HG03280 (cell line): ENCODE data around the gene PBX4.
A peak's percentile ranks its signal among the peaks of the same experiment; 100 is the strongest.
"Not testable (repeated sequence)": the region's sequence is repeated elsewhere in the genome, so short reads cannot be mapped to it uniquely, and the experiment has no call there.

Source experiments
- ATAC-seq: cut with Tn5 transposase; IDR thresholded peaks from one replicate; pipeline ENCODE4 v1.9.1; 2021; ENCODE audit warnings: mild to moderate bottlenecking, moderate library complexity; ENCODE audit not compliant: unreplicated experiment

Gene PBX4

DNA sequence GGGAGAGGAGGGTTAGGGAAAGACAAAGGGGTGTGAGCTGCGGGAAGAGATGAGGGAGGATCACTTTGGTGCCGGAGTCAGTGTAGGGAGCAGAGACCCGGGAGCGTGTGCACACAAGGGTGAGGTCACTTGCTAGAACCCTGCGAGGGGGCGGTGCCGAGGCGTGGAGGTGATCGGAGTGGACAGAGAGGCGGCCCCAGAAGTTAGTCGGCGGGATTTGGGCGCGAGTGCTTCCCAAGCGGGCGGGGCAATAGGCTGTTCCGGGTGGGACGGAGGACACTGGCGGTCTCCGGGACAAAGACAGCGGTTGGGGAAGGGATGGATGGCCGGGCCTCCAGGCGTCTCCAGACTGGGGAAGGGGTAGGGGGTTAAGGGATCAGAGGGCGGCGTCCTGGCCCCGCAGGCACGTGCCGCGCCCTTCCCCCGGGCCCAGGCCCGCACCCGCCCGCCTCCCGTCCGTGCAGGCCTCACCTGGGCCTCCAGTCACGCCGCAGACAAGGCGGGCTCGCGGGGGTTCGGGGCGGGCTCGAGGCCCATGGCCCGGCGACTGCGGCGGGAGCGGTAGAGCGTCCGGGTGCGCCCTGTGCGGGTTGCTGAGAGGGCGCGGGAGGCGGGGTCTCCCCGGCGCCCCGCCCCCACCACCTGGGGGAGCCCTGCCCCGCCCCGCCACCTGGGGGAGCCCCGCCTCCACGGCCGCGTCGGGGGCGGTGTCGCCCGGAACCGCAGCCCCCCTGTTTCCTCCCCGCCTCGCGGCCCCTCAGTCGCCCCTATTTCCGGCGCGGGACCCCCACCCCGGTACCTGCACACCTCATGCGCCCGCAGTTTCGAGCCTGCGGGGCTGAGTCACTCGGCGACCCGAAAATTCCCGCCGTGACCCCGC, 9.4 kb upstream of the PBX4 start, which contains the start of gene LPAR2:
LPAR2 (minus strand) TSS at position 600 of the 880 bp plus-strand sequence. CDS start 945 bp downstream, outside the sequence.
- peak; percentile 68 for ATAC-seq

- no peak for ATAC-seq
Observed at GRCh38 chr19:19626516-19627472, 8.3 kb upstream of the PBX4 start.

DNA sequence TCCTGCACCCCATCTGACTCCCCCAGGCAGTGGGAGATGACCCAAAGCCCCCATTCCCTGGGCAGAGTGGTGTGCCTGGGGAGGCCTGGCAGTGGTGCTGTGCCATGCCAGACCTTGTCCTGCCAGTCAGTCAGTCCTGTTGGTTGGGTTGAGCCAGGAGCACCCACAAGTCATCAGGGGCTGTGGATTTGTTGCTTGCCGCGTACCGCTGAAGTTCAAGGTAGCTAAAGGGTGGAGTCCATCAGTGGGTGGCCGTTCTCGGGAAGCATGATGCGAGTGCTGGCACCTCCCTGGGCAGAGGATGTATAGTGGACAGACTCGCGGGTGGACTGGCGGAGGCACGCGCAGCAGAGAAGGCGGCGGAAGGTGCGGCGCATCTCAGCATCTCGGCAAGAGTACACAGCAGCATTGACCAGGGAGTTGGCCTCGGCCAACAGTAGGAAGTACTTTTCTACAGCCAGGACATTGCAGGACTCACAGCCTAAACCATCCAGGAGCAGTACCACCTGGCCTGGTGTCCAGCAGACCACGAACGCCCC, 5.6 kb upstream of the PBX4 start:
- ATAC-seq = no peak

DNA sequence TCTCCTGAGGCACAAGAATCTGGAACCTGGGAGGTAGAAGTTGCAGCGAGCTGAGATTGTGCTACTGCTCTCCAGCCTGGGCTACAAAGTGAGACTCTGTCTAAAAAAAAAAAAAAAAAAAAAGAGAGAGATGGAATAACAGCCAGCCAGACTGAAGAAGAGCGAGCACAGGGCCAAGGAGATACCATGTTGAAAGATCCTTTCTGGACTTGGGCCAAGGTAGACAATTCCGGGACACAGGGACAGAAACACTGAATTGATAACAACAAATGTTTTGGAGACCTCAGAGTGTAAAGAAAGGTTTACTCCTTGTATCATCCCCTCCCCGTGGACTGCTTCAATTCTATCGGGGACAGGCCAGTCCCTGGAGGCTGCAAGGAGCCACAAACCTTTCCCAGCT, 4.9 kb upstream of the PBX4 start:
- ATAC-seq = no peak

- ATAC-seq = no peak
Observed at GRCh38 chr19:19619849-19620210, 1.3 kb upstream of the PBX4 start.

DNA sequence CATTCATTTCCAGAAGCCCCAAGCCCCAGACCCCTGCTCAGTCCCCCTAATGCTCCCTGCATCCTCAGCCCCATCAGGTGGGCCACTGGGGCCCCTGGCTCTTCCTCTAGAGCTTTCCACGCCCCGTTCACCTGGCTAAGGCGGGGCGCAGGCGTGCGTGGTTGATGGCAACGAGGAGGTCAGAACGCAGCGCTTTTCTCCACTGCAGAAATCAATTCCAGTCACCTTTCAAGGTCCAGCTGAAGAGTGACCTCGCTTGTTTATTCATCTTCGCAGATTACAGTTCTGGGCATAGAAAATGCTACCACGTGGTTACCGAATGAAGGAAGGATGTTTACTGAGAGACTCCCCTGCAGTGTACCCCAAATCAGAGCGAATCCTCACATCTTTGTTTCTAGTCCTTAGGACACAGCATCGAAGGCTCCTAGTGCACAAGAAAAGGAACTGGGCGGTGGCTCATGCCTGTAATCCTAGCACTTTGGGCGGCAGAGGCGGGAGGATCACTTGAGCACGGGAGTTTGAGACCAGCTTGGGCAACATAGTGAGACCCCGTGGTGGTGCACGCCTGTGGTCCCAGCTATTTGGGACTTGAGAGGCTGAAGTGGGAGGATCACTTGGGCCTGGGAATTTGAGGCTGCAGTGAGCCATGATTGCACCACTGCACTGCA, 828 bp upstream of the PBX4 start:
- ATAC-seq = no peak

- ATAC-seq = no peak
Observed at GRCh38 chr19:19615086-19615485, 3.4 kb downstream of the PBX4 start.

DNA sequence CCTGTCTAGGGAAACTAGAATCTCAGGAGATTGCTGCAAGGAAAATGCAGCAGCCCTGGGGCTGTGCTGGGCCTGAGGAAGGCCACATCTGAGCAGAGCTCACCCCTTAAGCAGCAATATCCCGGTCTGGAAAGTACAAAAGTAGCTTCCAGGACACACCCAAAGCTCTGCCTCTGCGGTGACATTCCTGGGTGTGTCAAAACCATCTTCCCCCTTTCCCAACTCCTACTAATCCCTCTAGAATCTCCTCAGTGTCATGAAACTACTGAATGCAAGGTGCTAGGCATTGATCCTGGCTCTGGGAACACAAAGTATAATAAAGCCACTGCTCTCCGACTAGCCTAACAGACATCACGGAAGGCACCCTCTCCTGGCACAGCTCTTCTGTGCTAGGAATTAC, 5.0 kb downstream of the PBX4 start:
- no peak for ATAC-seq

- ATAC-seq = no peak
Observed at GRCh38 chr19:19610376-19611202, 7.9 kb downstream of the PBX4 start.

DNA sequence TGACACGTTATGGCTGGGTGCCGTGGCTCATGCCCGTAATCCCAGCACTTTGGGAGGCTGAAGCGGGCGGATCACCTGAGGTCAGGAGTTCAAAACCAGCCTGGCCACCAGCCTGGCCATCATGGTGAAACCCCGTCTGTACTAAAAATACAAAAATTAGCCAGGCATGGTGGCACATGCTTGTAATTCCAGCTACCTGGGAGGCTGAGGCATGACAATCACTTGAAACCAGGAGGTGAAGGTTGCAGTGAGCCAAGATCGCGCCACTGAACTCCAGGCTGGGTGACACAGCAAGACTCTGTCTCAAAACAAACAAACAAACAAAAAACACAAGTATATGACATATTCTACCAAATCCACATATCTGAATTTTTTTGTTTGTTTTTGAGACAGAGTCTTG, 11.8 kb downstream of the PBX4 start:
- ATAC-seq = not testable (repeated sequence)

- no peak for ATAC-seq
Observed at GRCh38 chr19:19606021-19606420, 12.5 kb downstream of the PBX4 start.

DNA sequence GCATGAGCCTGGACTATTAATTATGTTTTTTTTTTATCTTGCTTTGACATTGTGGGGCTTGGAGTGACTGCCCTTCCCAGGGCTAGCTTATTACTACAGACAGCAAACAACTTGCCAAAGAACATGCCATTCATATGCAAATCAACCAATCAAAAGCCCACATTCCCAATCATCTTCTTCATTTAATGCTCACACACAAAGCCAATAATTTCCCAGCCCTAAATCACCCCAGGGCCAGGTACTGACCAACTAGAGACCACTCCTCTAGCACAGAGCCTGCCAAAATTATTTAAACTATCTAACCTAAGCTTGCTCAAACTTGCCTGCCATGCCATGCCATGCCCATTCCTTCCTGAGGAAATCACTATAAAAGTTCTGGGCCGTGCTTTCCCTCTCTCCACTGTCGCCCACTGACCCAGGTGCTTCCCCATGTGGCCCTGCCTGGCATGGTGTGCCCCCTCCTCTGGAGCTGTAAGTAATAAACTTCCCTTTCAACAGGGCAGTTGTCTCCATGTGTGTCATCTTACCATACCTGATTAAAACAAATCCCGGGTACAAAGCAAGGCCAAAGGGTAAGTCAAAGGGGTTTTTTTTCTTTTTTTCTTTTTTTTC, 15.7 kb downstream of the PBX4 start:
- no peak for ATAC-seq

DNA sequence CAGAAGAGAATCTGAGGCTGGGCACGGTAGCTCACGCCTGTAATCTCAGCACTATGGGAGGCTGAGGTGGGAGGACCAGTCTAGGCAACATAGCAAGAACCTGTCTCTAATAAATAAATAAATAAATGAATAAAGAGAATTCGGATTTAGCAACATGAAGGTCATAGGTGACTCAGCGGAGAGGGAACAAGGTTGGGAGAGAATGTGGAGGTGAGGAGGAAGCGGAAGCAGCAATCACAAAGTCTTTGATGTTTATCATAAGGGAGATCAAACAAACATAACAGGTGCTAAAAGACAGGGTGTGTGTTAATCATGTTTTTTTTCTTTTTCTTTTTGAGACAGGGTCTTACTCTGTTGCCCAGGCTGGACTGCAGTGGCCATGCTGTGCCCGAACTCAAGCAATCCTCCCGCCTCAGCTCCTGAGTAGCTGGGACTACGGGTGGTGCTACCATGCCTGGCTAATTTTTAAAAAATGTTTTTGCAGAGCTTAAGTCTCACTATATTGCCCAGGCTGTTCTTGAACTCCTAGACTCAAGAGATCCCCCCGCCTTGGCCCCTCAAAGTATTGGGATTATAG, 16.3 kb downstream of the PBX4 start:
- no peak for ATAC-seq

- no peak for ATAC-seq
Observed at GRCh38 chr19:19600793-19601330, 17.6 kb downstream of the PBX4 start.

- ATAC-seq = not testable (repeated sequence)
Observed at GRCh38 chr19:19598728-19599451, 19.6 kb downstream of the PBX4 start.

GRCh38 chr19:19597809-19598306, 20.6 kb downstream of the PBX4 start:
- ATAC-seq = peak; percentile 53

DNA sequence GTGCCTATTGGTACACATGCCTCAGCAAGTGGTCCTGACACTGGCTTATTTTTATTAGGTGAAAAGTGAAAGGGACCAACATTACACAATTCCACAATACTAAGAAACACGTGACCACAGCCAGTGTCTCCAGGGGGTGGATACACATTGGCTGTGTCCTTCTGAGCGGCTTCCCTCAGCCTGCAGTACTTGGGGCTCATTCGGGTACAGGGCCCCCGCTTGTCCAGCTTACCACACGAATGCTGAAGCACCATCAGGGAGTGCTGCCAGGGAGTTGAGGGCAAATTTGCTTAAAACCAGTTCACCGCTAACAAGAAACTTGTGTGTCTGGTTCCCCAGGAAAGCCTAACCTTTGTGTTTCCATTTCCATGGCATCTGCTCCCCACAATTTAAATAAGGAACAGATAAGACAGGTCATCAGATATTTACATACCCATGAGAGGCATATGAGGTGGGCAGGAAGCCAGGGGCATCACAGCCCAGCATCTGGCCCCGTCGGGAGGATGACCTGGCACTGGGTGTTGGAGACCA, 23.3 kb downstream of the PBX4 start:
- ATAC-seq = no peak

- ATAC-seq = no peak
Observed at GRCh38 chr19:19594381-19594780, 24.1 kb downstream of the PBX4 start.
